Stimulated activated CD8-positive, alpha-beta memory T cell treated with anti-CD3 and anti-CD28 coated beads, Interleukin-15, amount 100 ng/mL, for 1 hour (primary cell): ENCODE data around the gene TEX44.

Source experiments
- DNase-seq: peaks from one replicate; pipeline ENCODE4 v3.0.0-alpha.2; 2020; ENCODE audit warnings: low read depth

TEX44 gene

GRCh38 chr2:231634951-231635875, 42.5 kb downstream of the TEX44 start:
- no peak for DNase-seq

- DNase-seq = no peak
These were observed 47.6 kb downstream of the TEX44 start for GRCh38 chr2:231640241-231640640.

DNA sequence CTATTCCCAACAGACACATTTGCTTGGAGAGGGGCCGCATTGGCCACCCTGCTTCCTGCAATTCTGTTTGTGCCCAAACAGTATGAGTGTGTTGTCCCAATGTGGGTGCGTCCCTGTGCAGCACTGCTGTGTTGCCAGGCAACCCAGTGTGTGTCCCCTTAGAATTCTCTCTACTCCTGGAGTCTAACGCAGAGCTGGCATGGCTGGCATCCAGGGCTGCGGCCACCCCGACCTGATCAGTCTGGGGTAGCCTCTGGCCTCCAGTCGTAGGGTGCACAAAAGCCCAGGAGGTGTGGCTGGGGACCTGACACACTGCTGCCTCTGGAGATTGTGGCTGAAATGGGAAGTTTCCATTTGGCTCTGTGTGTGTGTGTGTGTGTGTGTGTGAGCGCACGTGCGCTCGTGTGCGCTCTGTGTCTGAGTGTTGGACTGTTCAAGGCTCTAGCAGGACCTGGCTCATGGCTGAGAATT, 48.0 kb downstream of the TEX44 start:
- DNase-seq = no peak

DNA sequence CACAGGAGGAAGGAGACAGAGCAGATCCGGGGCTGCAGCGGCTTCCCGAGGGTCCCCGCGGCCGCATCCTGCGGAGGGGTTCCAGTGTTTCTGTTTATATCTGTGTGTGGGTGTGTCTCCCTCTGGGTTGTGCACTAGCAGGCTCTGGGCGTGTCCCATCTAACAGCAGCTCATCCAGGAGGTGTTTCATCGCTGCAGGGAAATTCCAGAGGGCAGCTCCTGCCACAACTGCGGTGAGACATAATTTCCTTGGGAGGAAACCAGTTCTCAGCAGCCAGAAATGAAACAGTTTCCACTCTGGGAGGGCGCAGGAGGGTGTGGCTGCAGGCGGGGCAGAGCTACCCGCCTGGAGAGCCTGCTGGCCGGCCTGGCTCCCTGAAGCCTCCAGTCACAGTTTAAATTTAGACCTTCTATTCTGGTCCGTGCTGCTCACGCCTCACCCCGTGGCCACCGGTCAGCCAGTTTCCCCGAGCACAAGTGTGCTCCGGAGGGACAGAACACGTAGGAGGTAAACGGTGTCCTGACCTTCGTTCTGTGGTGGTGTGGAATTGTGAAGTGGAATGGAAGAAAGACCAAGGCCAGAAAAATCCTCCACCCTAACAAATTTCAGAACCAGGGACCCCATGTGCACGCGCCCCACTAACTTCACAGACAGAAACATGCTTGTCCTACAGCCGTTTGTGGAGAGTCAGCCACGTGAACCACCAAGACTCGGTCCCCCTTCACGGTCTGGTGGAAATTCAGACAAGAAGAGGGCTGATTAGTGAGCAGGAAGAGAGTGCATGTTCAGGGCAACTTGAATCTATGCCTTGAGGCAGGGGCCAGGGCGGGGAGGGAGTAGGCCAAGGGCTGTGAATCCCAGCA, 50.2 kb downstream of the TEX44 start:
- peak; percentile 15 for DNase-seq

DNA sequence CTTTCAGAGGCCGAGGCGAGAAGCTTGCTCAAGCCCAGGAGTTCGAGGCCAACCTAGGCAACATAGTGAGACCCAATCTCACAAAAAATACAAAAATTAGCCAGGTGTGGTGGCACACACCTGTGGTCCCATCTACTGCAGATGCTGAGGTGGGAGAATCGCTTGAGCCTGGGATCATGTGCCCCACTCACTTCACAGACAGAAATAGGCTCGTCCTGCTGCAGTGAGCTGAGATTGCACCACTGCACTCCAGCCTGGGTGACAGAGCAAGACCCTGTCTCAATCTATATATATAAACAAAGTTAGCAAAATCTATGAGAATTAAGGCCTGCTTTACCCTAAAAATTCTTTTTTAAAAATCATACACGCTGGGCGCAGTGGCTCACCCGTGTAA, 50.8 kb downstream of the TEX44 start:
- no peak for DNase-seq
